AG09319 (cell line): ENCODE measurements around the gene CACNA1B.

ENCODE experiments used
- DNase-seq: peaks from one replicate; pipeline ENCODE4 v3.0.0-alpha.2; 2010; ENCODE audit warnings: low read depth; ENCODE audit errors: extremely low read depth
- CTCF ChIP-seq: IDR thresholded peaks from 2 replicates; pipeline ENCODE4 v1.5.1; 2011; ENCODE audit warnings: low read depth, mild to moderate bottlenecking, inconsistent platforms, low read length, moderate library complexity

Gene CACNA1B

GRCh38 chr9:138047469-138048040 is 170.0 kb downstream of the CACNA1B start:
- no peak for DNase-seq
- no peak for TF ChIP-seq CTCF

- DNase-seq, result no peak
- TF ChIP-seq CTCF, result no peak
Observed at GRCh38 chr9:138048184-138048583, 170.6 kb downstream of the CACNA1B start.

- TF ChIP-seq CTCF, result no peak
- DNase-seq, result no peak
Observed at GRCh38 chr9:138049085-138049778, 171.7 kb downstream of the CACNA1B start.

- no peak for TF ChIP-seq CTCF
- DNase-seq, result no peak
Observed at GRCh38 chr9:138049779-138050471, 172.3 kb downstream of the CACNA1B start.

- TF ChIP-seq CTCF, result no peak
- no peak for DNase-seq
Observed at GRCh38 chr9:138050472-138051330, 173.1 kb downstream of the CACNA1B start.

- no peak for DNase-seq
- TF ChIP-seq CTCF, result no peak
Observed at GRCh38 chr9:138051586-138052321, 174.2 kb downstream of the CACNA1B start.
